ENCODE results near the gene ARHGAP18. TPM values are rescaled to one million over a fixed set of nuclear protein-coding genes. Genes with fewer than 3 reads are reported as not detected.

Gene ARHGAP18
- total and polyA plus RNA-seq, 10 of the 15 experiments (the other 5 are each of a cell fraction or from before 2014, with no cell fraction given), result 18.2 to 52.2 (median 31.7) TPM

- peaks cover 0 to 5% of the 10 kb centered on the region in 2 experiments; a peak in 2 of 4 replicates for H3K36me3 ChIP-seq (ENCODE audit: control insufficient read depth in 2 of 2, insufficient read depth in 2 of 2, low read length in 1 of 2)
- H4K20me1 ChIP-seq (ENCODE audit: control insufficient read depth, insufficient read depth), result no peaks in the 10 kb centered on the region
- no peaks in the 10 kb centered on the region for H3K27me3 ChIP-seq (replicated peaks in 1 of 2; ENCODE audit: control insufficient read depth in 2 of 2, insufficient read depth in 2 of 2, low read length in 1 of 2)
- BruUV-seq (replicated peaks), result no TSS peak
- SMC1A ChIA-PET (ENCODE audit: uncharacterized antibody, unreplicated experiment), result interaction anchor here (2.2 to 5.1 kb wide), 5 partner anchors 11 to 50 kb away, joined by 11 to 87 read pairs (median 45); partner anchors contain the start of gene ARHGAP18
- peaks cover 51% of the 10 kb centered on the region for H3K4me1 ChIP-seq (ENCODE audit: control insufficient read depth, insufficient read depth, low read length)
- DNase-seq (ENCODE audit: low read depth, low spot score), result no peak
- no peak overlapping the region for H3K9ac ChIP-seq (ENCODE audit: control insufficient read depth, insufficient read depth, low read length)
- intact Hi-C loops (cut with micrococcal nuclease; ENCODE audit: unreplicated experiment), result no loop called here
- TF ChIP-seq IKZF2 (IDR thresholded peaks at IDR 0.05) (no peak), MLLT1 (IDR thresholded peaks at IDR 0.05) (peak; percentile 93)
- H3K9me3 ChIP-seq (replicated peaks; ENCODE audit: control insufficient read depth, insufficient read depth, low read length), result no peaks in the 10 kb centered on the region
- CTCF ChIA-PET, result interaction anchor here (1.6 to 2.3 kb wide), 2 partner anchors 11 to 76 kb away, joined by 4 to 22 read pairs; partner anchors contain the start of gene ARHGAP18
- POLR2A ChIA-PET, result interaction anchor here (1.0 to 4.2 kb wide), 6 partner anchors 10 to 46 kb away, joined by 4 to 50 read pairs (median 10); partner anchors contain the start of gene ARHGAP18
- in situ Hi-C loops (cut with MboI), result no loop called here
- no peak for FAIRE-seq
- 90% methylated on average over 6 of the region's 9 CpGs for WGBS (ENCODE audit: insufficient coverage, insufficient replicate concordance, low lambda C conversion rate, missing lambda C conversion rate)
- peak overlapping the region; percentile 82 for H3K4me2 ChIP-seq (ENCODE audit: control insufficient read depth, insufficient read depth)
- H3K4me3 ChIP-seq, result no peak overlapping the region
- no peak for ATAC-seq
- RAD21 ChIA-PET (ENCODE audit: unreplicated experiment), result interaction anchor here (0.7 to 4.5 kb wide), 5 partner anchors 11 to 217 kb away, joined by 4 to 46 read pairs (median 11); partner anchors contain the start of gene ARHGAP18
- peaks cover 96% of the 10 kb centered on the region for H3K79me2 ChIP-seq (ENCODE audit: control insufficient read depth, insufficient read depth, low read length)
- peak overlapping the region; percentile 60 for H3K27ac ChIP-seq (ENCODE audit: control insufficient read depth, insufficient read depth)
- no peak overlapping the region for H2AFZ ChIP-seq (ENCODE audit: control insufficient read depth, low read depth, low read length)
These were observed 11.5 kb downstream of the ARHGAP18 start for GRCh38 chr6:129698430-129698829.

- Histone ChIP-seq H3K4me1 (ENCODE audit: control insufficient read depth, insufficient read depth, low read length) (peaks cover 57% of the 10 kb centered on the region), H3K27ac (ENCODE audit: control insufficient read depth, insufficient read depth) (peak overlapping the region; percentile 60), H3K4me2 (ENCODE audit: control insufficient read depth, insufficient read depth) (peak overlapping the region; percentile 82), H3K9ac (ENCODE audit: control insufficient read depth, insufficient read depth, low read length) (no peak overlapping the region), H3K79me2 (ENCODE audit: control insufficient read depth, insufficient read depth, low read length) (peaks cover 96% of the 10 kb centered on the region), H3K27me3 (replicated peaks in 1 of 2; ENCODE audit: control insufficient read depth in 2 of 2, insufficient read depth in 2 of 2, low read length in 1 of 2) (no peaks in the 10 kb centered on the region), H3K4me3 (peak overlapping the region; percentile 51; the same call in 1 of the 2 replicates), H3K9me3 (replicated peaks; ENCODE audit: control insufficient read depth, insufficient read depth, low read length) (no peaks in the 10 kb centered on the region), H4K20me1 (ENCODE audit: control insufficient read depth, insufficient read depth) (no peaks in the 10 kb centered on the region), H2AFZ (ENCODE audit: control insufficient read depth, low read depth, low read length) (no peak overlapping the region), H3K36me3 (ENCODE audit: control insufficient read depth in 2 of 2, insufficient read depth in 2 of 2, low read length in 1 of 2) (peaks cover 0 to 5% of the 10 kb centered on the region in 2 experiments; a peak in 2 of 4 replicates)
- no peak for FAIRE-seq
- ChIA-PET RAD21 (ENCODE audit: unreplicated experiment) (interaction anchor here (4.6 to 5.4 kb wide), 2 partner anchors 9 to 13 kb away, joined by 56 to 93 read pairs; partner anchors contain the start of gene ARHGAP18), CTCF (interaction anchor here (1.1 to 5.7 kb wide), 2 partner anchors 9 to 30 kb away, joined by 3 to 58 read pairs; partner anchors contain the start of gene ARHGAP18), POLR2A (interaction anchor here (0.6 to 4.4 kb wide), 4 partner anchors 9 to 51 kb away, joined by 3 to 73 read pairs (median 32); partner anchors contain the start of gene ARHGAP18), SMC1A (ENCODE audit: uncharacterized antibody, unreplicated experiment) (interaction anchor here (1.4 to 6.2 kb wide), 3 partner anchors 11 to 33 kb away, joined by 4 to 93 read pairs (median 32); no protein-coding TSS in a partner anchor)
- no peak for DNase-seq (ENCODE audit: low read depth, low spot score)
- no TSS peak for BruUV-seq (replicated peaks)
- peak; percentile 11; the same call in 2 of the 3 replicates for ATAC-seq
- in situ Hi-C loops (cut with MboI) (no loop called here), intact Hi-C loops (cut with micrococcal nuclease; ENCODE audit: unreplicated experiment) (no loop called here)
- TF ChIP-seq JUNB (IDR thresholded peaks at IDR 0.05), result 0 out of 2 replicates have a peak, but pooled peaks have one; percentile 13
- TF ChIP-seq PBX3 (IDR thresholded peaks at IDR 0.05; ENCODE audit: insufficient replicate concordance, low read depth, low read length), result no peak
- no peak for TF ChIP-seq TARDBP (IDR thresholded peaks at IDR 0.05; ENCODE audit: borderline replicate concordance)
- no peak for TF ChIP-seq RB1 (IDR thresholded peaks at IDR 0.05; ENCODE audit: borderline replicate concordance)
- TF ChIP-seq MEF2A (IDR thresholded peaks at IDR 0.05; ENCODE audit: insufficient read depth, low read depth, low read length), result peak; percentile 80; the same call in 1 of the 2 replicates
- TF ChIP-seq NFIC (IDR thresholded peaks at IDR 0.05; ENCODE audit: low read depth, low read length), result peak; percentile 50; the same call in 1 of the 2 replicates
- TF ChIP-seq IRF3 (IDR thresholded peaks at IDR 0.05), result no peak
- WGBS (ENCODE audit: insufficient coverage, insufficient replicate concordance, low lambda C conversion rate, missing lambda C conversion rate), result 0% methylated on average over 2 of the region's 2 CpGs
These were observed 12.2 kb downstream of the ARHGAP18 start for GRCh38 chr6:129697788-129698187.

Measured in GM12878 (cell line).